M059J (cell line): ENCODE measurements around the gene CHRNA4. TPM values are rescaled to one million over a fixed set of nuclear protein-coding genes. Genes with fewer than 3 reads are reported as not detected.

Experiments
- DNase-seq: peaks from one replicate; pipeline ENCODE4 v3.0.0-alpha.2; 2012; ENCODE audit warnings: low read depth
- total RNA-seq: library from RNA; depleted of rRNA; stranded (reverse); fragments of >200 nt; shearing (Covaris generic); gene quantifications from 2 replicates; pipeline ENCODE4 v1.2.3, GENCODE V29; 2014; rRNA removed

Gene CHRNA4
- not detected in 2 replicates for total RNA-seq

- no peak for DNase-seq
Observed at GRCh38 chr20:63360850-63361518, at the start of gene CHRNA4. CHRNA4 (minus strand) TSS chr20:63361349; CDS start chr20:63361165, 184 bp downstream.

GRCh38 chr20:63409834-63410435 lies 48.8 kb upstream of the CHRNA4 start:
- DNase-seq: no peak

GRCh38 chr20:63409066-63409833 lies 48.1 kb upstream of the CHRNA4 start:
- no peak for DNase-seq

GRCh38 chr20:63408684-63409046 lies 47.5 kb upstream of the CHRNA4 start:
- DNase-seq: no peak

GRCh38 chr20:63407928-63408683 lies 47.0 kb upstream of the CHRNA4 start:
- no peak for DNase-seq

GRCh38 chr20:63406617-63407245 lies 45.6 kb upstream of the CHRNA4 start:
- DNase-seq: no peak

GRCh38 chr20:63406011-63406410 lies 44.9 kb upstream of the CHRNA4 start:
- no peak for DNase-seq

- DNase-seq: no peak
Observed at GRCh38 chr20:63405102-63405730, 44.1 kb upstream of the CHRNA4 start.

GRCh38 chr20:63404129-63405085 lies 43.3 kb upstream of the CHRNA4 start:
- DNase-seq: no peak

GRCh38 chr20:63403403-63404105 lies 42.4 kb upstream of the CHRNA4 start:
- DNase-seq: no peak

GRCh38 chr20:63402860-63403220 lies 41.7 kb upstream of the CHRNA4 start:
- no peak for DNase-seq

- DNase-seq: no peak
Observed at GRCh38 chr20:63402181-63402859, 41.2 kb upstream of the CHRNA4 start.

- no peak for DNase-seq
Observed at GRCh38 chr20:63401384-63402110, 40.4 kb upstream of the CHRNA4 start.

- DNase-seq: no peak
Observed at GRCh38 chr20:63400486-63401210, 39.5 kb upstream of the CHRNA4 start.

GRCh38 chr20:63399596-63400375 lies 38.6 kb upstream of the CHRNA4 start:
- no peak for DNase-seq

- no peak for DNase-seq
Observed at GRCh38 chr20:63398744-63399514, 37.8 kb upstream of the CHRNA4 start.
